Stimulated activated CD4-positive, alpha-beta T cell treated with anti-CD3 and anti-CD28 coated beads, Interleukin-2, amount 100 ng/mL, for 24 hours (primary cell): Measurements from ENCODE around the gene ATP9B.

Experiments used
- DNase-seq, 2 donors: peaks; one replicate each; pipeline ENCODE4 v3.0.0-alpha.2; 2020

The ATP9B gene

GRCh38 chr18:79334496-79335233 is 265.5 kb downstream of the ATP9B start:
- DNase-seq, result no peak

- DNase-seq, result no peak
These were observed 266.7 kb downstream of the ATP9B start for GRCh38 chr18:79335833-79336360.

GRCh38 chr18:79336556-79337142 is 267.5 kb downstream of the ATP9B start:
- DNase-seq, result no peak

- DNase-seq, result no peak
These were observed 268.0 kb downstream of the ATP9B start for GRCh38 chr18:79337184-79337583.

GRCh38 chr18:79337620-79338019 is 268.4 kb downstream of the ATP9B start:
- DNase-seq, result no peak

GRCh38 chr18:79339094-79339908 is 270.1 kb downstream of the ATP9B start:
- DNase-seq, result no peak

- DNase-seq, result no peak
These were observed 274.5 kb downstream of the ATP9B start for GRCh38 chr18:79343567-79344207.

GRCh38 chr18:79344208-79344581 is 275.0 kb downstream of the ATP9B start:
- DNase-seq, result no peak

GRCh38 chr18:79345366-79345765 is 276.2 kb downstream of the ATP9B start:
- DNase-seq, result no peak

- DNase-seq, result no peak
These were observed 276.8 kb downstream of the ATP9B start for GRCh38 chr18:79345981-79346380.

GRCh38 chr18:79348066-79348465 is 278.9 kb downstream of the ATP9B start:
- no peak for DNase-seq

GRCh38 chr18:79352432-79352831 is 283.2 kb downstream of the ATP9B start:
- DNase-seq, result no peak

- no peak for DNase-seq
These were observed 284.1 kb downstream of the ATP9B start for GRCh38 chr18:79353267-79353666.

- no peak for DNase-seq
These were observed 285.2 kb downstream of the ATP9B start for GRCh38 chr18:79354350-79354749.

- DNase-seq, result no peak
These were observed 286.5 kb downstream of the ATP9B start for GRCh38 chr18:79355433-79356335.

- DNase-seq, result no peak
These were observed 287.2 kb downstream of the ATP9B start for GRCh38 chr18:79356435-79356834.

- no peak for DNase-seq
These were observed 291.7 kb downstream of the ATP9B start for GRCh38 chr18:79360933-79361332.

- no peak for DNase-seq
These were observed 292.8 kb downstream of the ATP9B start for GRCh38 chr18:79361766-79362522.

- DNase-seq, result no peak
These were observed 296.5 kb downstream of the ATP9B start for GRCh38 chr18:79365701-79366100.

GRCh38 chr18:79366177-79367094 is 297.2 kb downstream of the ATP9B start:
- no peak for DNase-seq
